Inferior parietal cortex (tissue), 1 donor: ENCODE data around the gene CABP4.
"Not testable (repeated sequence)": the region's sequence is repeated elsewhere in the genome, so short reads cannot be mapped to it uniquely, and the experiment has no call there.

ENCODE experiments used
- DNase-seq: peaks from one replicate; pipeline ENCODE4 v3.0.0-alpha.2; 2016; ENCODE audit errors: extremely low spot score

The CABP4 gene

GRCh38 chr11:67419325-67420049 is 35.7 kb upstream of the CABP4 start:
- no peak for DNase-seq

DNA sequence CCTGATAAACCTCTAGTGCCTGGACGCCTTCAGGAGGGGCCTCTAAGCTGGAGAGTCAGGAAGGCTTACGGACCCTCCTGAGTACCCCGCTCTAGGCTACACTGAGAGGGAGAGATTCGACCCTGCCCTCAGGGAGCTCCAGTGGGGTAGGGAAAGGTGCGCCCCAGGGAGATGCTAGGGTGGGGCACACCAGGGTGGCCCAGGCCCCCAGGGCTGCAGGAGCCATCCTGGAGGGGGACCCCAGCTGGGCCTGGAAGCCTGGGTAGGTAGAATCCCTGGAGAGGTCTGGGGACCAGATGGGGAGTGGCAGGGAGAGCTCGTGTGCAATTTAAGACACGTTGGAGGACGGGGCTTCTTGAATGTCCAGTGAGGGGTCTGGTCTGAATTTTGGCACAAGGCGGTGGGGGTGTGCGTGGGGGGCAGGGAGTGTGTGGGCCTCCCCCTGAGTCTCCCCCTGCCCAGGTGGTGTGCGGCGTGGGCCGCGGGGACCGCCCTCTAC is 35.0 kb upstream of the CABP4 start:
- no peak for DNase-seq

- peak; percentile 78 for DNase-seq
Observed at GRCh38 chr11:67420646-67421429, 34.3 kb upstream of the CABP4 start.

GRCh38 chr11:67421430-67422031 is 33.6 kb upstream of the CABP4 start:
- no peak for DNase-seq

DNA sequence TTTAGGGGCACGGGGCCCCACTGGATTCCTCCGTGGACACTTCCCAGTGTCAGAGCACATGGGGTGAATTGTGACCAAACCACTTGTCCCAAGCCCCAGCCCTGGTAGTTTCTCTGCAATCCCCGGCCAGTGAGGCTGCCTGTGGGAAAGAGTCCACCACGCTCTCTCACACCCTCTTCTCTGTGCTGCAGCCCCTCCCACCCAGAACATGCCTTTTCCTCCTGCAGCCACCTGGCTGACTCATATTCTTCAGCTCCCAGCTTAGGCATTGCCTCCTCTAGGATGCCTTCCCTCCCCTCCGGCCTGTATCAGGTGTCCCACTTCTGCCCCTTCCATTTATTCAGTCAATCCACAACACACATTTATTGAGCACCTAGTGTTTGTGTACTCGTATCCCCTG is 32.3 kb upstream of the CABP4 start:
- DNase-seq = no peak

- no peak for DNase-seq
Observed at GRCh38 chr11:67423466-67423865, 31.7 kb upstream of the CABP4 start.

GRCh38 chr11:67423891-67424613 is 31.1 kb upstream of the CABP4 start:
- no peak for DNase-seq

DNA sequence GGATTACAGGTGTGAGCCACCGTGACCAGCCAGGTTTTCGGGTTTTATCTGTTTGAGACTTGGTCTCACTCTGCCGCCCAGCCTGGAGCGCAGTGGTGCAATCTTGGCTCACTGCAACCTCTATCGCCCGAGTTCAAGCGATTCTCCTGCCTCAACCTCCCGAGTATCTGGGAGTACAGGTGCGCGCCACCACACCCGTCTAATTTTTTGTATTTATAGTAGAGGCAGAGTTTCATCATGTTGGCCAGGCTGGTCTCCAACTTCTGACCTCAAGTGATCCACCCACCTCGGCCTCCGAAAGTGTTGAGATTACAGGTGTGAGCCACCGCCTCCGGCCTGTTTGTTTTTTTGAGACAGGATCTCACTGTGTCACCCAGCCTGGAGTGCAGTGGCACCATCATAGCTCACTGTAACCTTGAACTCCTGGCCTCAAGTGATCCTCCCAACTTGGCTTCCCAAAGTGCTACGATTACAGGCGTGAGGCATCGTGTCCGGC is 27.7 kb upstream of the CABP4 start:
- DNase-seq = not testable (repeated sequence)

GRCh38 chr11:67428052-67429001 is 26.8 kb upstream of the CABP4 start, which contains the start of gene RPS6KB2:
TSS of gene RPS6KB2 (plus strand) at chr11:67428494. CDS start at chr11:67428546, 52 bp downstream.
- DNase-seq = peak; percentile 99

- DNase-seq = no peak
Observed at GRCh38 chr11:67429038-67429668, 26.0 kb upstream of the CABP4 start.

GRCh38 chr11:67429722-67430121 is 25.4 kb upstream of the CABP4 start:
- no peak for DNase-seq

- DNase-seq = no peak
Observed at GRCh38 chr11:67431346-67432249, 23.6 kb upstream of the CABP4 start.

GRCh38 chr11:67432655-67433349 is 22.4 kb upstream of the CABP4 start:
- no peak for DNase-seq

- no peak for DNase-seq
Observed at GRCh38 chr11:67433536-67434394, 21.4 kb upstream of the CABP4 start.

GRCh38 chr11:67434395-67434881 is 20.7 kb upstream of the CABP4 start:
- no peak for DNase-seq

DNA sequence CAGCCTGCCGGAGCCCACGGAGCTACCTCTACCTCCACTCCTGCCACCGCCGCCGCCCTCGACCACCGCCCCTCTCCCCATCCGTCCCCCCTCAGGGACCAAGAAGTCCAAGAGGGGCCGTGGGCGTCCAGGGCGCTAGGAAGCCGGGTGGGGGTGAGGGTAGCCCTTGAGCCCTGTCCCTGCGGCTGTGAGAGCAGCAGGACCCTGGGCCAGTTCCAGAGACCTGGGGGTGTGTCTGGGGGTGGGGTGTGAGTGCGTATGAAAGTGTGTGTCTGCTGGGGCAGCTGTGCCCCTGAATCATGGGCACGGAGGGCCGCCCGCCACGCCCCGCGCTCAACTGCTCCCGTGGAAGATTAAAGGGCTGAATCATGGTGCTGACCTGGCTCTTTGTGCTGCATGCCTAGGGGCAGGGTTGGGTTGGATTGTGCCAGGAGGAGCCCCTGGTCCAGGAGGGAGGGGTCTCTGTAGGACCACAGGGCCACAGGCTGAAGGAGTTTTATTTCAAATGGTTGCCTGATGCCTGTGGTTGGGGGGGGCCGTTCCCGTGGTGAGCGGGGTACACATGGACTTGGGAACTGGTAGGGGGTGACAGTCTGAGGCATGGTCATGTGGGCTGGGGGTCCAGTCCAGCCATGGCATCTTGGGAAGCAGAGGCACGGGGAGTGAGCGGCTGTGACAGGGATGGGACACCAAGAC is 20.0 kb upstream of the CABP4 start:
- no peak for DNase-seq
